Frontal cortex (tissue), 4 donors: ENCODE results near the gene HMGN3. TPM values are rescaled to one million over a fixed set of nuclear protein-coding genes. Genes with fewer than 3 reads are reported as not detected.

ENCODE experiments used
- DNase-seq, 2 donors: peaks; one replicate each; pipeline ENCODE4 v3.0.0; 2012; ENCODE audit warnings: low spot score in 2 of 2
- FAIRE-seq: peaks from 2 replicates; lab custom pipeline; 2012; peaks lifted over from hg19 to GRCh38; lab: Jason Lieb, UNC
- total RNA-seq: library from RNA; depleted of rRNA; stranded (reverse); fragments of >200 nt; gene quantifications from one replicate; pipeline ENCODE4 v1.2.3, GENCODE V29; 2014
- donor health status: control.
- donor health status: control.
- donor health status: control.

The HMGN3 gene
- total RNA-seq, 1 donor from 2014 or later = 40.4 TPM

- DNase-seq (no peak), FAIRE-seq (no peak)
Observed at GRCh38 chr6:79189760-79190350, 44.6 kb downstream of the HMGN3 start.

DNA sequence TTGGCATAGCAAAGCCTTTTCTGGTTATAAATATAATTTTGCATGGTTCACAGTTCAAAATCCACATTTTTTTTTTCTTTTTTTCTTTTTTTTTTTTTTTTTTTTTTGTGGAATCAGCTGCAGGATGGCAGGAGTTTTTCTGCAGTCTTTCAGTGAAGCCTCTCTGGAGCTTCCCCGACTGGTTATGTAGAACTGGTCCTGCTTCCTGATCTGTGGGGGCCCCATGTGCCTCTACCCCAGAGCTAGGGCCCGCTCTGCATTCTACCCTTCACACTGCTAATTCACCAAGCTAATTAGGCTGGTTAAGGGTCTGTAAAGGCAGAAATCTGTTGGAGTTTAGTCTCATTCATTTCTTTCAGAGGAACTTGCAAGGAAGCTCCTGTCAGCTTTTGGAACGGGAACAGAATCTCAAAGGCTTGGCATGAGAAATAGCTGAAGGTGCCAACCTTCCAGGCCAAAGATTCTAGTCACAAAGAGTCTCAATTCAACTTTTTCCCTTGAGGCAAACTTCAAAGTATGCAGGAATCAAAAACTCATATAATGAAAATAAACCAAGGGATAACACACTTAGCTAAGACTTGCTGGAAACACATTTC is 45.5 kb downstream of the HMGN3 start:
- no peak for FAIRE-seq
- no peak for DNase-seq

DNA sequence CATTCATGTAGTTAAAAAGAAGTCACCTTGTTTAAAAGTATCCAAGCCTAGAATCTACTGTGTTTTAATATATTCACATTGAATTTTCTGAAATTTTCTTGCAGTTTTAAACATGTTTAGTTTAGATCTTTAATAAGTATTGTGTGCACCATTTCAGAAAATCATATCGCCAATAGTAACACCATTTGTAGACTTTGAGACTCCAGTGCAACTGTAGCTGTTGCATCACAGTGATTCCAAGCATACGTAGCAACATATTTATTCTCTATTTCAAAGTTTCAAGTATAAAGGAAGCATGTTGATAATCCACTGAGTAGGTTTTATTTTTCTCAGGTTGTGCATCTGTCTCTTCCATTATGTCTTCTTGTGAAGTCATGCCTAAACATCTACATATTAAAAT is 46.4 kb downstream of the HMGN3 start:
- DNase-seq = no peak
- no peak for FAIRE-seq

- no peak for FAIRE-seq
- no peak for DNase-seq
Observed at GRCh38 chr6:79186564-79186963, 47.9 kb downstream of the HMGN3 start.

GRCh38 chr6:79184641-79185040 is 49.8 kb downstream of the HMGN3 start:
- no peak for FAIRE-seq
- no peak for DNase-seq

DNA sequence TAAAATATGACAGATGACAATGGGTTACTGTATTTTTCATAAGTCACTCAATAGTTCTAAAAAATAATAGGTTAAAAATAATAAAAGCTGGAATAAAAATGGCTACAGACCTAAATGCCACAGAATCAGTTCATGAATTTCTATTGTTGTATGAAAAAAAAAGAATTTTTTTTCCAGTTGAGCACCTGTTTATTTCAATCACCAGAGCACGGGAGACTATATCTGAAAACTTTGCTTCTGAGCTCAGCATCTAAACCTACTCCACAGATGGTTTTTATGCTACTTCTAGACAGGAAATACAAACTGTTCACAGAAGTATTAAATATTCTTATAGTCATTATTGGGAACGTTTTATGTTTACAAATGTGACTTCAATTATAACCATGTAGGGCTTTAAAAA is 50.4 kb downstream of the HMGN3 start:
- no peak for DNase-seq
- FAIRE-seq = no peak

DNA sequence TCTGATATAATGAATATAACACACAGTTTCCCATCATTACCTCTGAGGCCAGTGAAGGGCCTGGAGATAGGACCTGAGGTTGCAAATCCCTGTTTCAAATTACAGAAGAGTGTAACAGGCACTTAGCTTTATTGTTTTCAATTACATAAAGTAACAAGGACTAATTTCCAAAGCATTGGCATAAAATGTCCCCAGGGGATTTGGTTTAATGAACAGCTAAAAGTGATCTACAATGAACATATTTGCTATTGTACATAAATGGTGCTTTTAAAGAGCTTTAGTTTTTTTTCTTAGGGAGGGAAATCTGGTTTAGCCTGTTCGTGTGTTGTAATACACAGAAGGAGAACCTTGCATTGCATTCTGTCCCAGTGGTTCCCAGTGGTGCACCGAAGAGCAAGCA is 54.4 kb downstream of the HMGN3 start:
- FAIRE-seq (no peak), DNase-seq (no peak)

DNA sequence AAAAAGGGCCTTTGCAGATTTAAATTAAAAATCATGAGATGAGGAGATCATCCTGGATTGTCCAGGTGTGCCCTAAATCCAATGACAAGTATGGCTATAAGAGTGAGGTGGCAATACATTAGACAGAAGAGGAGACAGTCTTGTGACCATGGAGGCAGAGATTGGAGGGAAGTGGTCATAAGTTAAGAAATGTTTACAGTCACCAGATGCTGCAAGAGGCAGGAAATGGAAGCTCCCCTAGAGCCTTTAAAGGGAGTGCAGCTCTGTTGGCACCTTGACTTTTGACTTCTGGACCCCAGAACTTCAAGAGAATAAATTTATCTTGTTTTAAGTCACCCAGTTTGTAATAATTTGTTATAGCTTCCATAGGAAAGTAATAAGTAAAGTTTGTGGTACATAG is 61.1 kb downstream of the HMGN3 start:
- no peak for DNase-seq
- no peak for FAIRE-seq

DNA sequence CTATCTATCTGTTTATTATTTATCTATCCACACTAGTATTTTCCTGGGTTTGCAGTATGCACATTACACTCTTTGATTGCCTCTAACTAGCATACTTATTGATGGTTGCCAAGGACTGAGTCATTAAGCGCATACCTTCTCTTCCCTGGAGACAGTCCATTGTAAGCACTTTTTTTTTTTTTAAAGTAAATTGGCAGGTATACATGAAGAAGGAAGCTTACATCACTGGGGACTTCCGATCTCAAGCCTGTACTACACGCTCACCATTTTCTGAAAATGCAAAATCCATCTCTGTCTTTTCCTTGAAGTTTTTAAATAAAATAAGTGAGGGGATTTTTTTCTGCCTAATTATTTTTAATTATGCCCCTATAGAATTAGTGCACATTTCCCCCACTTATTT is 63.5 kb downstream of the HMGN3 start:
- DNase-seq (no peak), FAIRE-seq (no peak)

GRCh38 chr6:79170431-79170830 is 64.1 kb downstream of the HMGN3 start:
- no peak for DNase-seq

DNA sequence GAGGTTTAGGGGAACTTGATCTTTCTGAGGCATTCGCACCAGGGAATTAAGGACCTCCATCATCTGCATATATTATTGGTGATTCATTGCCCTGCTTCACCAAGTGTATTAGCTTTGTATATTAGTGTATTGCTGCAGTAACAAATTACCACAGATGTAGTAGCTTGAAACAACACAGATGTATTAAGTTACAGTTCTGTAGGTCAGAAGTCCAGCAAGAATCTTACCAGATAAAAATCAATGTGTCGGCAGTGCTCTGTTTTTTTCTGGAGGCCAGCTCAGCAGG is 65.8 kb downstream of the HMGN3 start:
- FAIRE-seq (no peak), DNase-seq (no peak)

More at GRCh38 chr6:79170431-79170830, 64.1 kb downstream of the HMGN3 start:
- FAIRE-seq = no peak

GRCh38 chr6:79167931-79168694 is 66.4 kb downstream of the HMGN3 start:
- no peak for FAIRE-seq
- no peak for DNase-seq

GRCh38 chr6:79159846-79160245 is 74.6 kb downstream of the HMGN3 start:
- no peak for DNase-seq
- no peak for FAIRE-seq

DNA sequence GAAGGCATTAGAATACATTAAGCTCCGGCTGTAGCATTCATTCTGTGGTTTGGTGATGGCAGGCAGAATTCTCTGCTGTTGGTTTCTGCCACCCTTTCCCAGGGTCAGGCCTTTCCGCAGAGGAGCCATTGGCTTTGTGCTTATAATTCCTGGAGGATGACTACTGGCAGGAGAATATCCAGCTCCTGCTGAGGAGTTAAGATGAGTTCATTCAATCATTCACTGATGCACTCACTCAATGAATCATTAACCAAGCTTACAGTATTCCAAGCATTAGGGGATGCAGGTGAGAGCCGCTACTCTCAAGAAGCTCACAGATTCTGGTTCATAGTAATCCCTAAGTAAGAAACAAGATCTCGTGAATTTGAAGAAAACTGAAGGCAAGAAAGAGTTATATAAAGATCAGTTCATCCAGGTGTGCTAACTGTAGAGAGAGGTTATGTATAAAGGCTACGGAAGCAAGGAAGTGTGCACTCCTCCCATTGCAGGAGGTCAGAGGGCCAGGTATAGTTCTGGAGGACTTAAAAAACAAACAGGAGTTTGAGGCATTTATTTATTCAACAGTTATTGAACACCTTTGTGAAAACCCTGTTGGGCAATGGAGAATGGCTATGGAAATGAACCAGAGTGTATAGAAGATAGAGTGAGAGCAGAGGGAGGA is 75.5 kb downstream of the HMGN3 start:
- no peak for DNase-seq
- no peak for FAIRE-seq

DNA sequence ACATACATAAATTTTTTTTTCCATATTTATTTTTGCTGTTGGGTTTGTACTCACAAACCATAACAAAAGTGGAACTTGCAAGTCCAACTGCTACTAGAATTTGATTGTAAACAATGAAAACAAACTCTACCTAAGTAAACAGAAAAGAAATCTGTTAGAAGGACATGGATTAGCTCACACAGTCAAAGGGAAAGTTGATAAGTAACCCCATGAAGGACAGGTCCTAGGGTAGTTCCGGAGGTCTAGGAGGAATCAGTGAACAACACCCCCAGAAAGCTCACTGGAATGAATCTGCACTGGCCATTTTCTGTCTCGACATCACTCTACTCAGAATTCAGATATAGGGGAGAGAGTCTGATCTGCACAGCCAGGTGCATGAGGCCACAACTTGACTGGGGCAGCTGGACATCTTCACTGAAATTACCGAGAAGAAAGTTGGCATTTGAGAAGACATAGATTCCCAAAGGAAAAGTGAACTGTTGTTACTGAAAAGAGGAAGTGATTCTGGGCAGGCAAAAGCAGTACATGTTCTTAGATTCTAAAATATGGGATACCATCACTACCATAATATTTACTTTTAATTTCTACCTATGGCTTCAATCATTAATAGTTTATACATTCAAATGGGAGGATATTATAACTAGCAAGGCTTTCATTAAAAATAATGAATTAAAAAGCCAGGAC is 76.4 kb downstream of the HMGN3 start:
- no peak for DNase-seq
- FAIRE-seq = no peak

GRCh38 chr6:79152269-79152737 is 82.2 kb downstream of the HMGN3 start:
- FAIRE-seq (no peak), DNase-seq (no peak)
